Activated CD8-positive, alpha-beta memory T cell treated with anti-CD3 and anti-CD28 coated beads, Interleukin-2, amount 50 U/mL, for 48 hours (primary cell): ENCODE measurements around the gene PKP1.
A peak's percentile ranks its signal among the peaks of the same experiment; 100 is the strongest.
"Not testable (repeated sequence)": the region's sequence is repeated elsewhere in the genome, so short reads cannot be mapped to it uniquely, and the experiment has no call there.

Source experiments
- DNase-seq: peaks from one replicate; pipeline ENCODE4 v3.0.0-alpha.2; 2020

PKP1 gene, protein sequence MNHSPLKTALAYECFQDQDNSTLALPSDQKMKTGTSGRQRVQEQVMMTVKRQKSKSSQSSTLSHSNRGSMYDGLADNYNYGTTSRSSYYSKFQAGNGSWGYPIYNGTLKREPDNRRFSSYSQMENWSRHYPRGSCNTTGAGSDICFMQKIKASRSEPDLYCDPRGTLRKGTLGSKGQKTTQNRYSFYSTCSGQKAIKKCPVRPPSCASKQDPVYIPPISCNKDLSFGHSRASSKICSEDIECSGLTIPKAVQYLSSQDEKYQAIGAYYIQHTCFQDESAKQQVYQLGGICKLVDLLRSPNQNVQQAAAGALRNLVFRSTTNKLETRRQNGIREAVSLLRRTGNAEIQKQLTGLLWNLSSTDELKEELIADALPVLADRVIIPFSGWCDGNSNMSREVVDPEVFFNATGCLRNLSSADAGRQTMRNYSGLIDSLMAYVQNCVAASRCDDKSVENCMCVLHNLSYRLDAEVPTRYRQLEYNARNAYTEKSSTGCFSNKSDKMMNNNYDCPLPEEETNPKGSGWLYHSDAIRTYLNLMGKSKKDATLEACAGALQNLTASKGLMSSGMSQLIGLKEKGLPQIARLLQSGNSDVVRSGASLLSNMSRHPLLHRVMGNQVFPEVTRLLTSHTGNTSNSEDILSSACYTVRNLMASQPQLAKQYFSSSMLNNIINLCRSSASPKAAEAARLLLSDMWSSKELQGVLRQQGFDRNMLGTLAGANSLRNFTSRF

DNA sequence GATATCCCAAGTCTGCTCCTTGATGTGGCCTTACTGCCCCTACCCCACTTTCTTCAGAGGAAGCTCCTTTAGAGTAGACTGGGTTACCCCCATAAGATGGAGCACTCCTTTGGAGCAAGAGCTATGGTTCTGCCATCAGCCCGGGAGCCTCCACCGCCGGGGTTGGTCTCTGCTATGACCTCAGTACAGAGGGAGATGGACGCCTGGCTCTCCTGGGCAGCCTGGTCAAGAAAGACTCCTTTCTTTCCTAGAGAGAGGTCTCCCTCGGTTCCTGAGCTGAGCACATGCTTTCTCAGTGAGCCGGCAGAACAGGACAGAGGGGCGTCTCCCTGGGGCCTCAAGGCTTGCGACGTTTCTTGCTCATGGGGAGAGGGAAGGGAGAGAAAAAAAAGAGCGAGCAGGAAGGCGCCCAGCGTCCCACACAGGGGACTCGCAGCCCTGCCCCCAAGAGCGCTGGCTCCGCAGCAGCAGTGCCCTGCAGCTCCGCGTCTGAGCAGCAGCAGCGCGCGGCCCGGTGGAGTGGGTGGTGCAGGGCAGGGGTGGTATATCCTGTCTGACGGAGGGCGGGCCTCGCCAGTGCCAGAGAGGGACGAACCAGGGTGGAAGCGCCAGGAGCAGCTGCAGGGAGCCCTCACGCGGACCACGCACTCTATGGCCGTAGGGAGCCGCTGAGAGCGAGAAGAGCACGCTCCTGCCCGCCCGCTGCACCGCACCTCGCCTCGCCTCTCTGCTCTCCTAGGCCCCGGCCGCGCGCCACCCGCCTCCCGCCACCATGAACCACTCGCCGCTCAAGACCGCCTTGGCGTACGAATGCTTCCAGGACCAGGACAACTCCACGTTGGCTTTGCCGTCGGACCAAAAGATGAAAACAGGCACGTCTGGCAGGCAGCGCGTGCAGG lies at the start of gene PKP1:
PKP1 (plus strand) TSS at position 576 of the 899 bp plus-strand sequence; CDS start at position 773, 197 bp downstream.
- peak; percentile 68 for DNase-seq

DNA sequence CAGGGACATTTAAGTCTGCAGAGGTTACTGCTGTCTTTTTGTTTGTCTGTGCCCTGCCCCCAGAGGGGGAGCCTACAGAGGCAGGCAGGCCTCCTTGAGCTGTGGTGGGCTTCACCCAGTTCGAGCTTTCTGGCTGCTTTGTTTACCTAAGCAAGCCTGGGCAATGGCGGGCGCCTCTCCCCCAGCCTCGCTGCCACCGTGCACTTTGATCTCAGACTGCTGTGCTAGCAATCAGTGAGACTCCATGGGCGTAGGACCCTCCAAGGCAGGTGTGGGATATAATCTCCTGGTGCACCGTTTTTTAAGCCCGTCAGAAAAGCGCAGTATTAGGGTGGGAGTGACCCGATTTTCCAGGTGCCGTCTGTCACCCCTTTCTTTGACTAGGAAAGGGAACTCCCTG lies 43.7 kb upstream of the PKP1 start:
- DNase-seq, result not testable (repeated sequence)

DNA sequence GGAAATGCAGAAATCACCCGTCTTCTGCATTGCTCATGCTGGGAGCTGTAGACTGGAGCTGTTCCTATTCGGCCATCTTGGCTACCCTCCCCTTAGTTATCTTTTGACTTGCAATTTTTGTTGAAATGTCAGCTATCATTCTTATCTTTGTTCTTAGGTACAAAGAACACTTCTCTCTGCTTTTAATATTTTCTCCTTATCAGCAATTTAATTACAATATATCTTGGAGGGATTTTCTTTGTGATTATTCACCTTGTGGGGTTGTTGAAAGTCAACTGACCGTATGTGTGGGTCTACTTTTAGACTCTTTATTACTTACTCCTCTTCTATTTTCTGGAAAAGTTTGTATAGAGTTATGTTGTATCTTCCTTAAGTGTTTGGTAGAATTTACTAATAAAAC lies 43.1 kb upstream of the PKP1 start:
- DNase-seq, result no peak

DNA sequence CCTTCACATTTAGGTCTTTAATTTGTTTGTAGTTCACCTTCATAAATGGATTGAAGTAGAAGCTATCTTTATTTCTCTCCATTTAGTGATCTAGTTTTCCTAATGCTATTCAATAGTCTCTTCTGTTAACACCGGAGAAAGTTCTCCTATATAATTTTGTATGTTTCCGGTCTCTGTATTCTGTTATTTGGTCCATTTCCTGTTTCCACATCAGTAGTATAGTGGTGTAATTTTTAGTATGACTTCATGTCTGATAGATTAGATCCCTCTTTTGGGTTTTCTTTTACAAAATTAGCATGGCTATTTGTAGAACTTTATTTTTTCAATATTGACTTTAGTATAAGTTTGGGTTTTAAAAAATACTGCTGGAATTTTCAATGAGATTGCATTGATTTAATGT lies 41.6 kb upstream of the PKP1 start:
- no peak for DNase-seq

DNA sequence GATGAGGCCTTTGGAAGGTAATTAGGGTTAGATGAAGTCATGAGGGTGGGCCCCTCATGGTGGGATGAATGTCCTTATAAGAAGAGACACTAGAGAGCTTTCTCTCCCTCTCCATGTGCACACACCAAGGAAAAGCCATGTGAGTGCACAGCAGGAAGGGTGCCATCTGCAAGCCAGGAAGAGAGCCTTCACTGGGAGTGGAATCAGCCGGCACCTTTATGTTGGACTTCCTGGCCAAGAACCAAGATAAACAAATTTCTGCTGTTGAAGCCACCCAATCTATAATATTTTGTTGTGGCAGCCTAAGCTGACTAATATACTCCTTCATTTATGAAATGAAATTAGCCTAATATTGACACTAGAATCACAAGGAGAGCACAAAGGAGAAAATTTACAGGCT lies 38.2 kb upstream of the PKP1 start:
- no peak for DNase-seq

DNA sequence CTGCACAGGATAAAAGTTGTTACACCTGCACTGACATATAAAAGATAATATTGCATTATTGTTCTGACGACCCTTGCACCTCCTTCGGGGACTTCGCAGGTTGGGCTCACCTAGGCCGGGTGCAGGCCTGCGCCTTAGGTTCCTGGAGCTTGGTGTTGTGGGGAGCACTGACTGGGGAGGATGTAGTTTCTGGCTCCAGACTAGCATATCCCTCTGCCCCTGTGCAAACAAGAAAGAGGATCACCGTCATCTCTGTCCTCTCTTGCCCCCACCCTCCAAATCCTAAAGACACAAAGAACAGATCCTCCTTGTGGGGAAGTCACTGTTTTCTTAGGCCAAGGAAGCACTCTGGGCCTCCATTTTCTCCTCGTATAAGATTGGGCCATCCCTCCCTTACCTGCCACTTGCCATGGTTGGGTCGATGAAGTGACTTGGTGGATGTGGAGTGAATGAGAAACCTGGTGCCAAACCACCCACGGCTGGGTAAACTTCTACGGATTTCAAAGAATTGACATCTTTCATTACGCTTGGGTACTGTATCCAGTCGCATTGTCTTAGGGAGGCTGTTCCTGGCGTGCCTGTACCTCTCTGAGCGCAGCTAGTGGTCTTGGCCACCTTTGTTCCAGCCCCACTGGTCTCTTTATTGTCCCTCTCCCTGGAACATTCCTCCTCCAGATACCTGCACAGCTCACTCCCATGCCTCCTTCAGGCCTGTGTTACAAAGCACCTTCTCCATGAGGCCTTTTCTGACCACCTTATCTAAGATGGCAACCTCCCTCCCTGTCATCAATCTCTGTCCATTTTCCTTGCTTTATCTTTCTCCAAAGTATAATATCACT lies 34.4 kb upstream of the PKP1 start:
- no peak for DNase-seq

DNA sequence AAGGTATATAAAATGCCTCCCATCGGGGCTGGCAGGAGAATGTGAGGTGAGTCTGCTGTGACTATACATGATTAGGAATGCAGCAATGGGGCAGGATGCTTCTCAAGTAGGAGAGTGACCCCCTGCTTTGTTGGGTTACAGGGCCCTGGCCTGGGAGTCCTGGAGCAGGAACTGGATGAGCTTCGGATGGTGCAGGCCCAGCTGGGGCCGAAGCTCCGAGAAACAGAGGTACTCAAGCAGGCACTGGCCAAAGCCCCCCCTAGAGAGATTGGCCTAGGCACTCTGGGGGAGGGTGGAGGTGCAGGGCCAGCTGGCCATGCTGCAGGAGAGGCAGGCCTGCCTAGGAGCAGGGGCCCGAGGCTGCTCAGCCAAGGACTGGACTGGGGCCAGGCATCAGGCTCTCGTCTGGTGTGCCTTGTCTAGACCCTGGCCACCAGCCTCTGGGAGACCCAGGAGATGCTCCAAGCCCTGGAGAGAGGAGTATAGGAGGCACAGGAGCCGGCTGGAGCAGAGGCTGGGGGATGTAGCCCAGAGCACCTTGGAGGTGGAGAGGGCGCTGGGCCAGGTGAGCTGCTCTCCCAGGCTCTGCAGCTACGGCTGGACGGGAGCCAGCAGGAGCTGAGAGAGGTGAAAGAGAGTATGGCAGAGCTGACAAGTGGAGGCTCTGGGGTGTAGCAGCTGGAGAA lies 32.8 kb upstream of the PKP1 start:
- no peak for DNase-seq

DNA sequence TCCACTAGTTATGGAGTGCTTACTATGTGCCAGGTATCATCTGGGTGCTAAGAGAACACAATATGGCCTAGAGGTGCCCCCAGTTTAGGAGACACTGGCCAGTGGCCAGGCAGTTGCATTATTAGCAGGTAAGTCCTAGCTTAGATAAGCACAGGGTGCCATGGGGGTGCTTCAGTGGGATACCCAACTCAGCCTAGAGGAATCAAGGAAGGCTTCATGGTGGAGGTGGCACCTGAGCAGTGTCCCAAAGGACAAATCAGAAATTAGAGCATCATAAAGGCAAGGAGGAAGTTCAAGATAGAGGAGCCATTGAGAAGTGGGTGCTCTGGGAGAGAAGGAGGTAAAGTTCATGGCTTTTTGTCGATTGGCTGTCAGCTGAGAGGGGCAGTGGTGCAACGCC lies 31.9 kb upstream of the PKP1 start:
- DNase-seq, result no peak

DNA sequence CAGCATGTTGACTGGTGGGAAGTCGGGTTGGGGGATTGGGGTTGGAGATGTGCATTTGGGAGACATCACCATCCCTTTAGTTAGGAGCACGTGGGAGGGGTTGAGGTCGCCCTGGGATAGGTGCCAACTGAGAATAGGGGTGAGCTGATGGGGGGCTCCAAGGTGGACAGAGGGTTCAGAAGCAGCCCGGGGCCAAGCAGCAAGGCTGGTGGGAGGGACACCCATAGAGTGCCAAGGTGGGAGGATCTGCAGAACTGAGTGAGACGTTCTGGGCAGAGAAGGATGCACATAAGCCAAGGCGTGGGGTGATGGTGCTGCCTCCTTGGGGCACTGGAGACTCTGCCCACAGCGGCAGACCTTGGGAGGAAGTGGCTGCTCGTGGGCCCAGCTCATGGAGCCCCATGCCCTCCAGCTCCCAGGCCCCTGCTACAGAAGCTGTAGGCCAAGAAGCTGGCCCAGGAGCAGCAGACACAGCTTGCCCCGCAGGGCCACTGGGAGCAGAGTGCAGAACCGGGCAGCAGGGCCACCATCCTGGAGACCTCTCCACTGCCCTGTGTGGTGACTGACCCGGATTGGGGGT lies 31.4 kb upstream of the PKP1 start:
- DNase-seq, result no peak

DNA sequence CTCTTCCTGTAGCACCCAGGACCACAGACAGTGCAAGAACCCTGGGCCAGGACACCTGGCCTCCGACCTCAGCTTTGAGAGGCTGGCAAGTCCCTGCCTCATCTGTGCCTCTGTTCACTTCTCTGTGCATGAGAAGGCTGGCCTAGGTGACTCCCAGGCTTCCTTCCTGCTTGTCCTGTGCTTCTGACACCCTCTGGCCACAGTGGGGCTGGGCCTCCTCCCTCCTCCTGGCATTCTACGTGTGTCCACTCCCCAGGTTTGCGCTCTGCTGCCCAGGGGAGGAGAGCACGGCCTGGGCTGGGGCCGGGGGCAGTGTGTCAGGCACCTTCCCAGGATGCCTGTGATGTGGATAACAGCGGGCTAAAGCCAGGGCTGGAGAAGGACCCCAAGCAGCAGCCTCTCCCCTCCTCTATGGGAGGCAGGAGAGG lies 30.3 kb upstream of the PKP1 start:
- DNase-seq, result no peak

DNA sequence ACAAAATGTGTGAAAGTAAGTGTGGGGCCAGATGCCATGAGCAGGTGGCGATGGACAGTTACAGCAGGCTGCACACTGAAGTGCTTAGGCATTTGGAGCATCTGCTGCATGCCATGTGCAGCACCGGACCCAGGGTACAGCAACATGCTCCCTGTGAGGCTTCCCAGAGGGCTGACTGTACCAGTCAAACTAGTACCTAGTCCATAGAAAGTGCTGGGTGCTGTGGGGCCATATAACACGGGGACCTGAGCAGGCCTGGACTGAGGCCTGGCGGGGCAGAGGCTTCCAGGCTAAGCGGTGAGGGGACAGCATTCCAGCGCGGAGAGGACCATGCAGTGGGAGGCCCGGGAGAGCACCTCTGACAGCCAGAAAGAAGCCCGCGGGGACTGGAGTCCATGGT lies 29.9 kb upstream of the PKP1 start:
- no peak for DNase-seq

DNA sequence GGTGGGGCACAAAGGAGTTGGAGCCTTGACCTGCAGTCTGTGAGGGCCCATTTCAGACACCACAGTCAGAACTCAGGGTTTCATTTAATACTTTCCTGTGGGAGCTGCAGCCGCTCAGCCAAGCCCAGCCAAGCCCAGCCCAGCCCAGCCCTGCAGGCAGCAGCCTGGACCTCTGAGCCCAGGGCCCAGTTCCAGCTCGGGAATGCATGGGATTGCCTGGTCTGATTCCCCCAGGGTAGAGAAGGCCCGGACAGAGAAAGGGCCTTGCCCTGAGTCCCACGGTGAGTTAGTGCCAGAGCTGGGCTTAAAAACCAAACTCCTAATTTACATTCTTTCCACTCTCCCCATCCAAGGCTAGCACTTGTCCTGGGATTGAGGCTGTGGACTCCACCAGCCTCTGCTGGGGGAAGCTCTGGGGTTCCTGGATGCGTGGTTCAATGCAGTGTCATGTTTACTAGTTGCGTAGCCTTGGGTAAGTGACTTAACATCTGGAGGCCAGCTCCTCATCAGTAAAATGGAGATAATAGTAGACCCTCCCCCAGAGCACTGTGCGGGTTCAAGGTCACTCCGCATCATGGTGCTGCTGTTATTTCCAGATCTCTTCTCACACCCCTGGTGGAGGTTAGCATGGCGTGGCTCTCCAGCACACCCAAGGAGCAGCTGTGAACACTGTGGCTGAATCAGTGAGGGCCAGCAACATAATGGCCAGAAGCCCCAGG lies 29.2 kb upstream of the PKP1 start:
- no peak for DNase-seq

DNA sequence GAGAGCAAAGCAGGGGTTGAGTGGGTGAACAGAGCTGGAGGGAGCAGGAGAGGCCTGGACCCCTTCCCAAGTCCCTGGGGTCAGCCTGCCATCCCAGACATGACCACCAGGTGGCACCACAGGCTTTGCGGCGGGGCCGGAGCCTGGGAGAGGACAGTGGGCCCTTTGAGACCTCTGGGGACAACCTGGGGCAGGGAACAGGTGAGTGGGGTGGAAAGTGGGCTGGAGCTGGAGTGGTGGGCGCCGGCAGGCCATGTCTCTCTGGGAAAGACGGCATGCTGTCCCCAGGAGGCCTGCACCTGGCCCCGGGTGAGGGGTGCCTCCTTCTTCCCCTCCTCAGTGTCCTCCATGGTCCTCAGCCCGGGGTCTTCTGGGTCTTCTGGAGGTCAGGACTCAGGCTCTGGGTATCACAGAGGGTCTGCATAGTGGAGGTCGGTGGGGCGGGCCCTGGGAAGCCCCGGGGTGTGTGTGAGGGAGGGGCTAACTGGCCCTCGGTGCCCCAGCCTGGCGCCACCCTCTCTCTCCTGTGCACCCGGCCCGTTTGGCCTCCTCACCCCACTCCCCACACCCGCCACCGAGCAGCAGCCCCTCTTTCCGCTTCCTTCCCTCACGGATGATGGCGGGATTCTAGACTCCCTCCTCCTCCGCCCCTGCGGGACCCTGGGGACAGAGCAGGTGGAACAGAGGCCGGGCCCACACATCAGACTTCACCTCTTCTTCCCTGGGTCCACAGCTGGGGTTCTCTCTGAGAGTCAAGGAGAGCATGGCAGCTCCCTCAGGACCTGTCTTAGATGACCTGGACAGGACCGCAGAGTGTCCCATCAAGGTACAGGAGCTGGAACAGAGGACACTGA lies 28.5 kb upstream of the PKP1 start:
- DNase-seq, result peak; percentile 98

DNA sequence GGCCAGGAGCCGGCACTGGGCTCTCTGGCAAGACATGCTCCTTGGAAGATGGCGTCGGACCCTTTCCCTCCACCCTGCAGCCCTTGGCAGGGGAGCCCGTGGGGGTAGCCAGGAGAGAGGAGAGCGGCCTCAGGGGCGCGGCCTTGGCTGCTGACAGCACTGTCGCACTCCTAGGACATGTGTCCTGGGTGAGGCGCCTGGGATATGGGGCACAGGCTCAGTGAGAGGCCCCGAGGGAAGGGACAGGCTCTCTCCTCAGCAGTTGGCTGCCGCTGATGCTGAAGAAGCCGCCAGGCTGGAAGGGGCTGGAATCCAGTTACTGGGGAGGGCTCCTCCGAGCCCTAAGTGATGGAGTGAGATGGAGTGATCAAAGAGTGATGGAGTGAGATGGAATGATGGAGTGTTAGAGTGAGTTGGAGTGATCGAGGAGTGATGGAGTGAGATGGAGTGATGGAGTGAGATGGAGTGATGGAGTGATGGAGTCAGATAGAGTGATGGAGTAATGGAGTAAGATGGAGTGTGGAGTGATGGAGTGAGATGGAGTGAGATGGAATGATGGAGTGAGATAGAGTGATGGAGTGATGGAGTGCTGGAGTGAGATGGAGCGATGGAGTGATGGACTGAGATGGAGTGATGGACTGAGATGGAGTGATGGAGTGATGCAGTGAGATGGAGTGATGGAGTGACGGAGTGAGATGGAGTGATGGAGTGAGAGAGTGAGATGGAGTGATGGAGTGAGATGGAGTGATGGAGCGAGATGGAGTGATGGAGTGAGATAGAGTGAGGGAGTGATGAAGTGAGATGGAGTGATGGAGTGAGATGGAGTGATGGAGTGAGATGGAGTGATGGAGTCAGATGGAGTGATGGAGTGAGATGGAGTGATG lies 27.6 kb upstream of the PKP1 start:
- DNase-seq, result peak; percentile 43

DNA sequence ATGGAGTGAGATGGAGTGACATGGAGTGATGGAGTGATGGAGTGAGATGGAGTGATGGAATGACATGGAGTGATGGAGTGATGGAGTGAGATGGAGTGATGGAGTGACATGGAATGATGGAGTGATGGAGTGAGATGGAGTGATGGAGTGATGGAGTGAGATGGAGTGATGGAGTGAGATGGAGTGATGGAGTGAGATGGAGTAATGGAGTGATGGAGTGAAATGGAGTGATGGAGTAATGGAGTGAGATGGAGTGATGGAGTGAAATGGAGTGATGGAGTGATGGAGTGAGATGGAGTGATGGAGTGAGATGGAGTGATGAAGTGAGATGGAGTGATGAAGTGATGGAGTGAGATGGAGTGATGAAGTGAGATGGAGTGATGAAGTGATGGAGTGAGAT lies 25.2 kb upstream of the PKP1 start:
- not testable (repeated sequence) for DNase-seq

DNA sequence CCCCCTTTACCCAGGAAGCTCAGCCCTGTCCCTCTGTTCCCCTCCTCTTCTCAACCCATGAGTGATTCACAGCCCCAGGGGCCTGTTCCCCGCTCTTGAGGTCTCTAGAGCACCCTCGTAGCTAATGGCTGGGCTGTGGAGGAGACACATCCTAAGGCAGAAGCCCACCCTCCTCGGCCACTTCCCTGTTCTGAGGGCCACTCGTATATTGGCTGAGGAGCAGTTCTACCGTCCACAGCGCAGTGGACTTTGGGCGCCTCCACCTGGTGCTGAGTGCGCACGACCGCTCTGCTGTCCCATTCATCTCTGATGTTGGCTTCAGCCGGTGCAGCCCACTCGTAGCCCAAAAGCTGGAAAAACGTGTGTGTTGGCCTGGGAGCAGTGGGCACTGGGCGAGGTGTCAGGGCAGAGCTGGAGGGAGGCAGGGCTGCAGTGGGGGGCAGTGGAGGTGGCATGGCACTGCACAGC lies 24.5 kb upstream of the PKP1 start:
- no peak for DNase-seq

DNA sequence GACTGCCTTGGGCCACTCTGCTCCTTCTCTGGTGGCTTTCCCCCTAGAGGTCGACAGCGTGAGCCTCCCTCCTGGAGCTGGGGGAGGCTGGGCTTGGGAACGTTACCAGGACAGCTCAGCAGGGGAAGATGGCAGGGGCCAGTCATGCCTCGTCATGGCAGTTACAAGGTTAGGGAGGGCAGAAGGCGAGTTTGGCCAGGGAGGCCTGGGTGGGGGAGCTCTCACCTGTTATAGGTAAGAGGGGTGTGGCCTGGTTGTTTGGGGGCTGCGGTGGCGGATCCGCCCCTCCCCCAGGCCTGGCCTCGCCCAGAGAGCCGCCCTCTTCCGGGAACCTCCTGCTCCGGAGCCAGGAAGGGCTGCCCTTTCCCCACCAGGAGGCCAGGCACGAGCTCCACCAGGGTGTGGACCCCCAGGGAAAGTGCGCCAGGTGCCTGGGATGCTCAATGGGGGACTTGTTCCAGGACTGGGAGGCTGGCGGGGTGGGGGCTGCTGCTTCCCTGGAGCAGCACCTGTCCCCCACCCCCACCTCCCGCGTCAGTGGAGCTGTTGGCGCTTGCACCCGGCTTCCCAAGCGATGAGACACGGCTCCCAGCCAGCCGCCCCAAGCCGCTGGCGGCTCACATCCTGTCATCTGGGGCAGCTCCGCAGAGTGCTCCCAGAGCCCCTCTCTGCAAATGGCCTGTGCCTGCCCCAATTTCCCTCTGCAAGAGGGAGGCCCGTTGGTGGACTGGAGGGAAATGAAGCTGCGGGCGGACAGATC lies 23.6 kb upstream of the PKP1 start:
- peak; percentile 46 for DNase-seq

DNA sequence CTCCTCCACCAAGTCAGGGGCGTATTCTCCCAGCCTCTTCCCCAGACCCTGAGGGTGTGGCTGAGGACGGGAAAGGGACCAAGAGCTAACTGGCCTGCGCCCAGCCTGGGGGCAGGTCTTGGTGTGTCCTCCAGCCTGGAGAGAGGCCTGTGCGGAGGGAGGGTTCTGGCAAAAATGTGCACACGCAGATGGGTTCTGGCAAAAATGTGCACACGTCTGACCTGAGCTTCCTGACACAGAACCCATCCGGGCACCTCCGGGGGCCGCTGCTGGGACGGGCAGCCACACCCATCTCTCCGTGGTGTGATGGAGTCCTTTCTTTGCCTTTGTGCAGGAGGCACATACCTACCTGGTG lies 23.1 kb upstream of the PKP1 start:
- DNase-seq, result no peak
